ENCODE measurements around the gene FAM20C.

The FAM20C gene

DNA sequence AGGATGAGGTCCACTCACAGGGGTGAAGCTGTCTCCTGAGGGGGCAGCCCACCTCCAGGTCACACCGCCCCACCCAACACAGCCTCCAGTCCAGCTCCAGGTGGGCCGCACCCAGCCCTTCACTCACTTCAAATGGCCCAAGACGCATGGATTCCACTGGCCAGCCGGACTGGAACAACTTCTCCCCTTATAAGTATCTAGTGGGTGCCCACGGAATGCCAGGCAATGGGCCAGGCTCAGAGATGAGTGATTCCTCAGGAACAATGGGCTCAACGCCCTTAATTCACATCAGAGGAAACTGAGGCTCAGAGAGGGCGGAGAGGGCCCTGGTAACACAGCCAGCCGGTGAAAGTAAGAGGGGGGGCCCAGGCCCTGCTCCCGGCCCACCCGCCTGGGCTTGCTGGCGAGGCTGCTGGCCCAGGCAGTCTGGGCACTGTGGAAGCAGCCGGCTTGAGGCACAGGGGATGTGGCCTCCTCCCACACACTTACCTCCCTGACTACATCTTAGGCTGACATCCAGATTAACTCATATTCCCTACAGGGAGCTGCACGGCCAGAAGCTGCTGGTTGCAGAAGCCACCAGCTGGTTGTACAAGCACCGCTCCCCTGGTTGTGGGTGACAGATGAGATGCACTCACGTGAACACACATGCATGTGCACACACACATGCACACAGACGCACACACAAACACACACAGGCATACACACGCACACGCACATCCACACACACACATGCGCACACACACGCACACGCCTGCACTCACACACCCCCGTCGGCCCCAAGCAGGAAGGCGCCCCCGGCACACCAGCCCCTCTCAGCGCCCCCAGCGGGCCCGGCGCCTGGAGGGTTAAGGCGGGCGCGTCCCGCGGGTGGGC lies 1.0 kb upstream of the FAM20C start:
- Histone ChIP-seq H3K27me3 (ENCODE audit: control insufficient read depth, insufficient read depth, low read length) (peaks cover 29% of the 10 kb centered on the region), H3K9me3 (ENCODE audit: control insufficient read depth, low read length) (no peaks in the 10 kb centered on the region), H3K9ac (ENCODE audit: low read length) (no peak overlapping the region), H3K36me3 (ENCODE audit: control insufficient read depth, insufficient read depth, low read length) (peaks cover 8% of the 10 kb centered on the region), H3K4me3 (ENCODE audit: low read length) (no peak overlapping the region), H3K4me1 (ENCODE audit: control insufficient read depth, insufficient read depth, low read length) (peaks cover 32% of the 10 kb centered on the region)

DNA sequence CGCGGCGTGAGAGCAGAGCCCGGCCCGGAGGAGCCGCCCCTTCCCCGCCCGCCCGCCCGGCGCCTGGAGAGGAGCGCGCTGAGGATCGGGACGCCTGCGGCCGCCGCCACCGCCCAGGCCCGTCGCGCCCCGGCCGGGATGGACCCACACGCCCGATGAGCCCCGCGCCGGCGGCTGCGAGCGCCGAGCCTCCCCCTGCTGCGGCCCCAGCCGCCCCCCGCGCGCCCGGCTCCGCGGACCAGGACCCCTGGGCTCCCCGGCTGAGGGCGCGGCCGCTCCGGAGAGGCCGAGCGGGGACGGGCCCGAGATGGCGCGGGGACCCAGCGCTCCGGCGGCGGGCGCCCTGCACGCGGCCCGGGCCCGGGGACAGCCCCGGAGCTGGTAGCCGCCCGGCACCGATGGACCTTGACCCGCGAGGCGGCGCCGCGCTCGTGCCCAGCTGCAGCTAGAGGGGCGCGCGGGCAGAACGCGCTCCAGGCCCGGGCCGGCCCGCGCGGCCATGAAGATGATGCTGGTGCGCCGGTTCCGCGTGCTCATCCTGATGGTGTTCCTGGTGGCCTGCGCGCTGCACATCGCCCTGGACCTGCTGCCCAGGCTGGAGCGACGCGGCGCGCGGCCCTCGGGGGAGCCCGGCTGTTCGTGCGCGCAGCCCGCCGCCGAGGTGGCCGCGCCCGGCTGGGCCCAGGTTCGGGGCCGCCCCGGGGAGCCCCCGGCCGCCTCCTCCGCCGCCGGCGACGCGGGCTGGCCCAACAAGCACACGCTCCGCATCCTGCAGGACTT lies 520 bp downstream of the FAM20C start:
- peaks cover 21% of the 10 kb centered on the region for H3K36me3 ChIP-seq (ENCODE audit: control insufficient read depth, insufficient read depth, low read length)
- H3K9me3 ChIP-seq (ENCODE audit: control insufficient read depth, low read length), result no peaks in the 10 kb centered on the region
- H3K27me3 ChIP-seq (ENCODE audit: control insufficient read depth, insufficient read depth, low read length), result peaks cover 29% of the 10 kb centered on the region
- H3K4me3 ChIP-seq (ENCODE audit: low read length), result no peak overlapping the region
- peaks cover 36% of the 10 kb centered on the region for H3K4me1 ChIP-seq (ENCODE audit: control insufficient read depth, insufficient read depth, low read length)
- H3K9ac ChIP-seq (ENCODE audit: low read length), result peak overlapping the region; percentile 59

GRCh38 chr7:193481-194251 lies 1.3 kb downstream of the FAM20C start:
- H3K4me3 ChIP-seq (ENCODE audit: low read length), result peak overlapping the region; percentile 60
- peak overlapping the region; percentile 59 for H3K9ac ChIP-seq (ENCODE audit: low read length)
- peaks cover 27% of the 10 kb centered on the region for H3K27me3 ChIP-seq (ENCODE audit: control insufficient read depth, insufficient read depth, low read length)
- peaks cover 38% of the 10 kb centered on the region for H3K4me1 ChIP-seq (ENCODE audit: control insufficient read depth, insufficient read depth, low read length)
- no peaks in the 10 kb centered on the region for H3K9me3 ChIP-seq (ENCODE audit: control insufficient read depth, low read length)
- H3K36me3 ChIP-seq (ENCODE audit: control insufficient read depth, insufficient read depth, low read length), result peaks cover 26% of the 10 kb centered on the region

- Histone ChIP-seq H3K4me1 (ENCODE audit: control insufficient read depth, insufficient read depth, low read length) (peaks cover 41% of the 10 kb centered on the region), H3K4me3 (ENCODE audit: low read length) (peak overlapping the region; percentile 60)
Measured at GRCh38 chr7:194252-195009, 2.1 kb downstream of the FAM20C start.

GRCh38 chr7:195010-195829 lies 2.8 kb downstream of the FAM20C start:
- peaks cover 19% of the 10 kb centered on the region for H3K27me3 ChIP-seq (ENCODE audit: control insufficient read depth, insufficient read depth, low read length)
- H3K9ac ChIP-seq (ENCODE audit: low read length), result peak overlapping the region; percentile 59
- peaks cover 41% of the 10 kb centered on the region for H3K4me1 ChIP-seq (ENCODE audit: control insufficient read depth, insufficient read depth, low read length)
- H3K36me3 ChIP-seq (ENCODE audit: control insufficient read depth, insufficient read depth, low read length), result peaks cover 30% of the 10 kb centered on the region
- H3K9me3 ChIP-seq (ENCODE audit: control insufficient read depth, low read length), result no peaks in the 10 kb centered on the region
- H3K4me3 ChIP-seq (ENCODE audit: low read length), result peak overlapping the region; percentile 60

More at GRCh38 chr7:194252-195009, 2.1 kb downstream of the FAM20C start:
- Histone ChIP-seq H3K9me3 (ENCODE audit: control insufficient read depth, low read length) (no peaks in the 10 kb centered on the region), H3K9ac (ENCODE audit: low read length) (peak overlapping the region; percentile 59), H3K27me3 (ENCODE audit: control insufficient read depth, insufficient read depth, low read length) (peaks cover 25% of the 10 kb centered on the region), H3K36me3 (ENCODE audit: control insufficient read depth, insufficient read depth, low read length) (peaks cover 30% of the 10 kb centered on the region)

- Histone ChIP-seq H3K4me3 (ENCODE audit: low read length) (no peak overlapping the region), H3K4me1 (ENCODE audit: control insufficient read depth, insufficient read depth, low read length) (peaks cover 41% of the 10 kb centered on the region), H3K27me3 (ENCODE audit: control insufficient read depth, insufficient read depth, low read length) (peaks cover 14% of the 10 kb centered on the region), H3K36me3 (ENCODE audit: control insufficient read depth, insufficient read depth, low read length) (peaks cover 30% of the 10 kb centered on the region), H3K9me3 (ENCODE audit: control insufficient read depth, low read length) (no peaks in the 10 kb centered on the region), H3K9ac (ENCODE audit: low read length) (no peak overlapping the region)
Measured at GRCh38 chr7:195830-196128, 3.4 kb downstream of the FAM20C start.

DNA sequence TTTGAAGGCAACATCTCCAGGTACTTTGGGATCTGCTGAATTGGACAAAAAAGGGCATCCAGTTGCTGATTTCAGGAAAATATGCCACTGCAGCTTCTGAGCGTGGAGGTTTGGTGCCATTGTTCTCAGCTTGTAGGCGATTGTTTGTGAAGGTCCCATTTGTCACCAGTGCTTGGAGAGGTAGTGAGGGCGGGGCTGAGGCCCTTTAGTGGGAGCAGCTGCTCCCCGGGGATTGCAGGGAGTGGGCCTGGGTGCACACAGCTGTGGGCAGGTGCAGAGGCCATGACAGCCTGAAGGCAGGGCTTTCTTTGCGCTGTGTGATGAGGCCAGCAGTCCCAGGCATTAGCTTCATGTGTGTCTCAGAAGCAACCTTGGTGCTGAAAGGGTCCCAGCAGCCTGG lies 3.9 kb downstream of the FAM20C start:
- no peak overlapping the region for H3K9ac ChIP-seq (ENCODE audit: low read length)
- H3K9me3 ChIP-seq (ENCODE audit: control insufficient read depth, low read length), result no peaks in the 10 kb centered on the region
- peaks cover 9% of the 10 kb centered on the region for H3K27me3 ChIP-seq (ENCODE audit: control insufficient read depth, insufficient read depth, low read length)
- peaks cover 36% of the 10 kb centered on the region for H3K4me1 ChIP-seq (ENCODE audit: control insufficient read depth, insufficient read depth, low read length)
- peaks cover 35% of the 10 kb centered on the region for H3K36me3 ChIP-seq (ENCODE audit: control insufficient read depth, insufficient read depth, low read length)
- no peak overlapping the region for H3K4me3 ChIP-seq (ENCODE audit: low read length)

GRCh38 chr7:196778-197321 lies 4.5 kb downstream of the FAM20C start:
- peaks cover 32% of the 10 kb centered on the region for H3K4me1 ChIP-seq (ENCODE audit: control insufficient read depth, insufficient read depth, low read length)
- peaks cover 8% of the 10 kb centered on the region for H3K27me3 ChIP-seq (ENCODE audit: control insufficient read depth, insufficient read depth, low read length)
- H3K9me3 ChIP-seq (ENCODE audit: control insufficient read depth, low read length), result no peaks in the 10 kb centered on the region
- no peak overlapping the region for H3K9ac ChIP-seq (ENCODE audit: low read length)
- peaks cover 39% of the 10 kb centered on the region for H3K36me3 ChIP-seq (ENCODE audit: control insufficient read depth, insufficient read depth, low read length)
- H3K4me3 ChIP-seq (ENCODE audit: low read length), result no peak overlapping the region

DNA sequence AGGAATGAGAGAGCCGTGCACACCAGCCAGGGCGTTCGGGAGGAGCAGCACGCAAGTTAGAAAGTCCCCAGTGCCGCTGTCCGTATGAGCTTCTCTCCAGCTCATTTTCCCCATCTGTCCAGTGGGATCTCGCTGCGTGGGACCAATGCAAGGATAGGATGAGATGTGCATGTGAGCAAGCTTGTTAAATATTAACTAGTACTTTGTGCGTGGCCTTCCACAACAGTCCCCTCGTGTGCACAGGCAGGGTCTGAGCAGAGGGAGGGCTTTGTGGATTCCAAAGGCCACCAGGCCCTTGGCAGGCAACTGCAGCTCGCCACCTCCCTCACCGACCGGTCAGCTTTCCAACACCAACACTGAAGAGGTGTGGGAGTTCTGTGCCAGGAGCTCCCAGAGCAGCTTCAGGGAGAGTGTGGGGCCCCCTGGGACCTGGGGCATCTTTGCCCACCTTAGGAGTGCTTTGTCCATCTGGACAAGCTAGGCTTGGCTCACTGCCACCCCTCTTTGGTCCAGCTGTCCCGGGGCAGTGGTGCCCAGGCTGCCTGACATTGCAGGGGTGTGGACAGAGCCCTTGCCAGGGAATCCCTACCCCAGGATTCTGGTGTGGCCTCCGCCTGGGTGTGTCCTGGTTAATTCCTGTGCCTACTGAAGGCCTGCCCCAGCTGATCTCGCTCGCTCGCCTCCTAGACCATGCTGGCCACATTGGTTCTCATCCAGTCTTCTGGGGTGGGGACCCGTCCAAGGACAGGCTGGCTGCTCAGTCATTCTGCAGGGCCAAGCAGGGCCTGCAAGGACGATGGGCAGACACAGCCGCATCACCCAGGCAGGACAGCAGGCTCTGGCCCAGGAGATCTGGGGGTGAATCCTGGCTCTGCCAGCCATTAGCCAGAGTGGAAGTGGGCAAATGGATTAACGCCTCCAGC lies 5.3 kb downstream of the FAM20C start:
- H3K27me3 ChIP-seq (ENCODE audit: control insufficient read depth, insufficient read depth, low read length), result peaks cover 8% of the 10 kb centered on the region
- H3K4me1 ChIP-seq (ENCODE audit: control insufficient read depth, insufficient read depth, low read length), result peaks cover 32% of the 10 kb centered on the region
- no peak overlapping the region for H3K4me3 ChIP-seq (ENCODE audit: low read length)
- H3K9me3 ChIP-seq (ENCODE audit: control insufficient read depth, low read length), result no peaks in the 10 kb centered on the region
- H3K36me3 ChIP-seq (ENCODE audit: control insufficient read depth, insufficient read depth, low read length), result peaks cover 39% of the 10 kb centered on the region
- H3K9ac ChIP-seq (ENCODE audit: low read length), result no peak overlapping the region

Data from mucosa of stomach (tissue), 1 donor.